Epithelial cell of esophagus (primary cell): ENCODE results near the gene UBP1.

Experiments used
- DNase-seq: peaks from one replicate; pipeline ENCODE4 v3.0.0; 2010; ENCODE audit warnings: low read depth
- H3K4me3 ChIP-seq: 2 replicates; pipeline ENCODE4 v1.5.1; 2011; ENCODE audit warnings: mild to moderate bottlenecking, low read length, control low read depth
- TF ChIP-seq, protein P1 (sequence below): IDR thresholded peaks from 2 replicates; pipeline ENCODE4 v1.5.1; 2011; ENCODE audit warnings: low read depth, mild to moderate bottlenecking, low read length, control low read depth, inconsistent platforms; ENCODE audit not compliant: insufficient read depth; ENCODE audit errors: missing control alignments

UBP1 gene

DNA sequence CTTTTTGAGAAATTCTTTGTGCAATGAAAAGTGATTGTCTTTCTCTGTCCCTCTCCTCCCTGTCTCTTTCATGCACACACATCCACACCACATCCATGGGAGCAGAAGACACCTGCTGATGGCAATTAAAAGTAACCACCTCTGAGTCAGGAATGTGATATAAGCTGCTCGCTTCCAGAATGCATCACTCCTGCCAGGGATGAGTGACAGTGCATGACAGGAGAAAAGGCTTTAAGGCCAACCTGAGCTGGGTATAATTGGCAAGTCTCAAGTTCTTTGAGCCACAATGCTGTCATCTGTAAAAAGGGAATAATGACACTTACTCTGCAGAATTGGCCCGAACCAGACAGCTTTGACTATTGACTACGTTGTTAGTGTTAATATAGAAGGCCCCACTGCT, 59.6 kb downstream of the UBP1 start:
- TF ChIP-seq, protein P1, sequence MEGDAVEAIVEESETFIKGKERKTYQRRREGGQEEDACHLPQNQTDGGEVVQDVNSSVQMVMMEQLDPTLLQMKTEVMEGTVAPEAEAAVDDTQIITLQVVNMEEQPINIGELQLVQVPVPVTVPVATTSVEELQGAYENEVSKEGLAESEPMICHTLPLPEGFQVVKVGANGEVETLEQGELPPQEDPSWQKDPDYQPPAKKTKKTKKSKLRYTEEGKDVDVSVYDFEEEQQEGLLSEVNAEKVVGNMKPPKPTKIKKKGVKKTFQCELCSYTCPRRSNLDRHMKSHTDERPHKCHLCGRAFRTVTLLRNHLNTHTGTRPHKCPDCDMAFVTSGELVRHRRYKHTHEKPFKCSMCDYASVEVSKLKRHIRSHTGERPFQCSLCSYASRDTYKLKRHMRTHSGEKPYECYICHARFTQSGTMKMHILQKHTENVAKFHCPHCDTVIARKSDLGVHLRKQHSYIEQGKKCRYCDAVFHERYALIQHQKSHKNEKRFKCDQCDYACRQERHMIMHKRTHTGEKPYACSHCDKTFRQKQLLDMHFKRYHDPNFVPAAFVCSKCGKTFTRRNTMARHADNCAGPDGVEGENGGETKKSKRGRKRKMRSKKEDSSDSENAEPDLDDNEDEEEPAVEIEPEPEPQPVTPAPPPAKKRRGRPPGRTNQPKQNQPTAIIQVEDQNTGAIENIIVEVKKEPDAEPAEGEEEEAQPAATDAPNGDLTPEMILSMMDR = no peak

DNA sequence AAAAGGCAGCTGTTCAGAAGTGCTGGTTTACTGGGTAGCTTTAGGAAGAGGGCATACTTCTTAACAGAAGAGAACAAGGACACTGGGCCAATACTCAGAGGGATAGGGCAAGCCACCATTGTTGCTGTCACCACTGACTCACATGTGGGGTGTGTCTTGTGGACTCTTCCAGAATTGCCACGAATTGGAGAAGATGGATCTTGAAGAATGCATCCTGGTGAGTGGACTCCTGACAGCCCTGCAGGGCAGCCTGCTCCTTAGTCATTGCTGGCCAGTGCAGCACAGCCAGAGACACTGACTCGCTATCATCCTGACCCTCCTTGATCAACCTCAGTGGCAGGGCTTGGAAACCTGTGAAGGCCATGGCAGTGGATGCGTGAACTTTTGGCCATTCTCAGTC, 62.3 kb downstream of the UBP1 start:
- DNase-seq = peak; percentile 65
- no peak overlapping the region for H3K4me3 ChIP-seq
- TF ChIP-seq, protein P1 = no peak

More for the DNA sequence above, 59.6 kb downstream of the UBP1 start:
- H3K4me3 ChIP-seq = no peak overlapping the region
- no peak for DNase-seq

DNA sequence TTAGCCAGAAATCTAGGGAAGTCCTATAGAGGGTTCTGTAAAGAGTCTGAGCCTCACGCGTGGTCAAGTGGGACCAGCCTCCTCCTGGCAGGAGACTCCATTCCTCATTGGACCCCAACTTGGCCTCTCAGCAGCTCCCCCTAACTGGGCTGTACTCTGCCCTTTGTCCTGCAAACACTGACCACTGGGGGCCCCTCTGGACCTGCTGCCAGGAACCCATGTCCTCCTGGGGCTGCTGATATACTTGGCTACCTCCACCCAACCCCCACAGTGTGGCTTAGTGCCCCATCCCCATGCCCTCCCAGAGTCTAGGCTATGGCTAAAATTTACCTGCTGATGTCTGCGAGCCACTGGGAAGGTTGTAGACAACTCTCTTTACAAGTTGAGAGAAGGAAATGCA, 62.7 kb downstream of the UBP1 start:
- H3K4me3 ChIP-seq = no peak overlapping the region
- DNase-seq = no peak
- TF ChIP-seq, protein P1 = no peak

DNA sequence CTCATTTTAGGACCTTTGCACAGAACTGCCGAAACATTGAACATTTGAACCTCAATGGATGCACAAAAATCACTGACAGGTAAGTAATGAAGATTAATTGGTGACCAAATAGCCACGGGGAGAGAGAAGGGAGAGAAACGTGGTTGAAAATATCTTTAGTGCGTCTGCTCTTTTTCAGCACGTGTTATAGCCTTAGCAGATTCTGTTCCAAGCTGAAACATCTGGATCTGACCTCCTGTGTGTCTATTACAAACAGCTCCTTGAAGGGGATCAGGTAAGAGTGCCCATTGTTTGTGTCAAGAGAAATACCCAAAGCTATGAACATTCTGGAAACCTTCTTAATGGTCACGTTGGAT, 67.1 kb downstream of the UBP1 start:
- H3K4me3 ChIP-seq = no peak overlapping the region
- DNase-seq = no peak
- TF ChIP-seq, protein P1 = no peak

DNA sequence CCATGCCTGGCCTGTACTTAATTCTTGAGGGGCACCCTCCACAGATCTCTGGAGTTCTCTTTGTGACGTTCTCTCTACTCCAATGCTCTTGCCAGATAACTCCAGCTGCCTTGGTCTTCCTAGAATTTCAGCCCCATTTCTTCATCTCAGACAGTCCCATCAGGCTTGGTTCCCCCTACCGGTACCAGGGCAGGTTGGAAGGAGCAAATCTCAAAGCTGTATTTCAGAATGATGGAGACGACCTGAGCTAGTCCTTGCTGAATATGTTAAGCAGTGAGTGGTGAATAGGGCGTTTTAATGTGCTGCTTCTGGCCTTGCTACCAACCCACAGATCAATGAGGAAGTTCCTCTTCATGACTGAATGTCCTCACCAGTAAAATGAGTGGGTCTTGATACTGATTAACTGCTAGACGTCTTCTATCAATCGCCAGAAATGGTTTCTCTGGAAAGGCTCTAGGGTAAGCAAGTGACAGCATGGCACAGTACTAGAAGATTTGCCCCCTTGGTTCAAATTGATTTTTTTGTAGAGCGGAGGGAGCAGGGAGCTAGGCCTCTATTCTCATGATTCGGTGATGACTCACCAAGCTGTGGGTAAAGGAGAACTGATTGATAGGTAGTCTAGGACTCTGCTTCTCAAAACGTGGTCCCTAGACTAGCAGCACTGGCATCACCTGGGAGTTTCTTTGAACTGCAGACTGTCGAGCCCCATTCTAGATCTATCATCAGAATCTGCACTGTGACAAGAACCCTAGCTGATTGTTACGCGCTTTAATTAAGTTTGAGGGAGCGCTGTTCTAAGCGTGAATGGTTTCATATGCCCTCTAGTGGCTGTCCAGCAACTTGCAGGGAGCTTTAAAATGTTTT, 67.8 kb downstream of the UBP1 start:
- no peak overlapping the region for H3K4me3 ChIP-seq
- TF ChIP-seq, protein P1 = peak; percentile 95
- peak; percentile 77 for DNase-seq

DNA sequence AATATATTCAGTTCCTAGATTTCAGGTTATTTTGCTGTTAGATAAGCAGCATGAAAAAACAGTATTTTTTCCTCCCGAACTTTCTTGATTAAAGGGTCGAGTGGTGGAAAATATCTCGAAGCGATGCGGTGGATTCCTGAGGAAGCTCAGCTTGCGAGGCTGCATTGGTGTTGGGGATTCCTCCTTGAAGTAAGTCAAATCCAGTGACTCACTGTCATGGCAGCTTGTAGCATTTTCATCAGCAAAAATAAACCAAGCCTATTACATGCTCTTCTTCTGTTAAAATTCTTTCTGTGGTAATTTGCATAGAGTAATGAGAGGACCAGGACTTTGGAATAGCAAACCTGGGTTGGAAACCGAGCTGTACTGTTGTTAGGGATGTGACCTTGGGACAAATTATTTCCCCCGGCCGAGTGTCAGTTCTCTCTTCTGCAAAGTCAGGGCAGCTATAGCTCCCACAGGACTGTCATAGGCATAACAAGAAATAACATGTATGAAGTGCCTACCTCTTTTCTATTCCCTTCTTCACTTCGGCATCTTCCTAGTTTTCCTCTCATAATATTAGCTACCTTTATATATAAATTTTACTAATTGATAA, 75.6 kb downstream of the UBP1 start:
- TF ChIP-seq, protein P1 = no peak
- no peak for DNase-seq
- H3K4me3 ChIP-seq = no peak overlapping the region

DNA sequence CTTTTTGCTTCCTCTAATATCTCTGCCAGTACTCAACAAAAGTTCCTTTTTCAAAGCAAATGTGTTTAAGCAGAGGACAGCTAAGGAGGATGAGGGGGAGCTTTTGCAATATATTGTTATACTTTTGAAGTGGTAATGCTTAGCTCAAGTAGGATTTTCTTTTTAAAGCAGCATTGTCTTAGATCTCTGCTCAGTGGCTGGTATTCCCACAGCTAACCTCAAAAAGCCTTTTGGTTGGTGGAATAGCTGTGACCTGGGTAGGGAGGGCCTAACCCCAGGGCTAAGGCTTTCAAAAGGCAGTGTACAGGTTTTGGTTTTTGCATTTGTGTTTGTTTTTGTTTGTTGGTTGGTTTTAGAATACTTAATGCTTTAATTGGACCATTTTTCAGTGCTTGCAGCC, 76.1 kb downstream of the UBP1 start:
- TF ChIP-seq, protein P1 = no peak
- no peak overlapping the region for H3K4me3 ChIP-seq
- no peak for DNase-seq
